GF-D8 (cell line): ENCODE results near the gene TNRC6C.
A peak's percentile ranks its signal among the peaks of the same experiment; 100 is the strongest.

ENCODE experiments used
- DNase-seq: peaks from one replicate; lab custom pipeline; 2025; lab: John Stamatoyannopoulos, UW

The TNRC6C gene

GRCh38 chr17:78125138-78125913, 166.8 kb downstream of the TNRC6C start:
- peak; percentile 6 for DNase-seq

- DNase-seq = peak; percentile 53
Observed at GRCh38 chr17:78125976-78126894, 167.7 kb downstream of the TNRC6C start.

- DNase-seq = no peak
Observed at GRCh38 chr17:78126895-78127238, 168.4 kb downstream of the TNRC6C start.

GRCh38 chr17:78127239-78127887, 168.9 kb downstream of the TNRC6C start:
- DNase-seq = peak; percentile 90

GRCh38 chr17:78127888-78128550, 169.5 kb downstream of the TNRC6C start:
- no peak for DNase-seq

GRCh38 chr17:78128551-78129350, 170.2 kb downstream of the TNRC6C start, which contains the start of gene TMC6:
Gene TMC6, minus strand, starts transcription at chr17:78128755. Its CDS starts 1,923 bp downstream, at chr17:78126832.
- peak; percentile 59 for DNase-seq

GRCh38 chr17:78129351-78130089, 171.0 kb downstream of the TNRC6C start:
- DNase-seq = peak; percentile 69

GRCh38 chr17:78130090-78130436, 171.6 kb downstream of the TNRC6C start:
- DNase-seq = no peak

- peak; percentile 92 for DNase-seq
Observed at GRCh38 chr17:78130437-78131101, 172.1 kb downstream of the TNRC6C start, which contains the start of gene TMC8. Gene TMC8, plus strand, starts transcription at chr17:78130771. Its CDS starts 818 bp downstream, at chr17:78131589.

- no peak for DNase-seq
Observed at GRCh38 chr17:78131172-78132083, 172.9 kb downstream of the TNRC6C start.

GRCh38 chr17:78132084-78132676, 173.7 kb downstream of the TNRC6C start:
- peak; percentile 33 for DNase-seq

GRCh38 chr17:78132767-78133178, 174.3 kb downstream of the TNRC6C start:
- no peak for DNase-seq

GRCh38 chr17:78133179-78133951, 174.9 kb downstream of the TNRC6C start:
- DNase-seq = no peak

GRCh38 chr17:78133971-78134898, 175.7 kb downstream of the TNRC6C start:
- DNase-seq = no peak

GRCh38 chr17:78134899-78135385, 176.4 kb downstream of the TNRC6C start:
- DNase-seq = no peak

- DNase-seq = no peak
Observed at GRCh38 chr17:78135858-78136500, 177.5 kb downstream of the TNRC6C start.
